ENCODE results near the gene ETV3. TPM values are rescaled to one million over a fixed set of nuclear protein-coding genes. Genes with fewer than 3 reads are reported as not detected.

ETV3 gene
- total RNA-seq, 2 donors from 2014 or later, result 23.4 to 33.3 TPM

- Histone ChIP-seq H3K27ac (no peak overlapping the region), H3K4me3 (no peak overlapping the region), H3K36me3 (no peaks in the 10 kb centered on the region), H3K27me3 (replicated peaks; ENCODE audit: insufficient read depth) (no peaks in the 10 kb centered on the region), H3K9me3 (no peaks in the 10 kb centered on the region), H3K4me1 (replicated peaks) (no peaks in the 10 kb centered on the region)
- 87% methylated on average over 9 of the region's 9 CpGs for WGBS
- no peak for DNase-seq (ENCODE audit: low spot score)
- TF ChIP-seq POLR2A (IDR thresholded peaks at IDR 0.05) (no peak), CTCF (IDR thresholded peaks at IDR 0.05) (no peak), POLR2AphosphoS5 (IDR thresholded peaks at IDR 0.05) (no peak)
- intact Hi-C loops (cut with DNase I), result no loop called here
Measured at GRCh38 chr1:157119008-157119407, 19.2 kb downstream of the ETV3 start.

GRCh38 chr1:157117527-157118057 lies 20.6 kb downstream of the ETV3 start:
- no peak for DNase-seq (ENCODE audit: low spot score)
- no peaks in the 10 kb centered on the region for H3K9me3 ChIP-seq

GRCh38 chr1:157116737-157117103 lies 21.5 kb downstream of the ETV3 start:
- Histone ChIP-seq H3K4me1 (replicated peaks) (no peaks in the 10 kb centered on the region), H3K36me3 (no peaks in the 10 kb centered on the region), H3K27me3 (replicated peaks; ENCODE audit: insufficient read depth) (no peaks in the 10 kb centered on the region), H3K27ac (no peak overlapping the region), H3K9me3 (no peaks in the 10 kb centered on the region), H3K4me3 (no peak overlapping the region)
- intact Hi-C loops (cut with DNase I), result no loop called here
- no peak for DNase-seq (ENCODE audit: low spot score)
- TF ChIP-seq CTCF (IDR thresholded peaks at IDR 0.05) (no peak), POLR2AphosphoS5 (IDR thresholded peaks at IDR 0.05) (no peak), POLR2A (IDR thresholded peaks at IDR 0.05) (no peak)

More at GRCh38 chr1:157117527-157118057, 20.6 kb downstream of the ETV3 start:
- no peak for TF ChIP-seq CTCF (IDR thresholded peaks at IDR 0.05)
- no peak for TF ChIP-seq POLR2AphosphoS5 (IDR thresholded peaks at IDR 0.05)
- intact Hi-C loops (cut with DNase I), result no loop called here
- no peak overlapping the region for H3K27ac ChIP-seq
- 51% methylated on average over 4 of the region's 4 CpGs for whole genome bisulfite sequencing
- no peaks in the 10 kb centered on the region for H3K27me3 ChIP-seq (replicated peaks; ENCODE audit: insufficient read depth)
- H3K4me1 ChIP-seq (replicated peaks), result no peaks in the 10 kb centered on the region
- no peaks in the 10 kb centered on the region for H3K36me3 ChIP-seq
- H3K4me3 ChIP-seq, result no peak overlapping the region

- H3K9me3 ChIP-seq, result no peaks in the 10 kb centered on the region
- no peak overlapping the region for H3K27ac ChIP-seq
- no peak for DNase-seq (ENCODE audit: low spot score)
- no peaks in the 10 kb centered on the region for H3K4me1 ChIP-seq (replicated peaks)
- 72% methylated on average over 16 of the region's 16 CpGs for WGBS
- no peak overlapping the region for H3K4me3 ChIP-seq
- H3K27me3 ChIP-seq (replicated peaks; ENCODE audit: insufficient read depth), result no peaks in the 10 kb centered on the region
- TF ChIP-seq POLR2AphosphoS5 (IDR thresholded peaks at IDR 0.05), result no peak
- TF ChIP-seq POLR2A (IDR thresholded peaks at IDR 0.05), result no peak
- no peak for TF ChIP-seq CTCF (IDR thresholded peaks at IDR 0.05)
- intact Hi-C loops (cut with DNase I), result no loop called here
- H3K36me3 ChIP-seq, result no peaks in the 10 kb centered on the region
Measured at GRCh38 chr1:157115851-157116736, 22.1 kb downstream of the ETV3 start.

- TF ChIP-seq CTCF (IDR thresholded peaks at IDR 0.05) (no peak), POLR2A (IDR thresholded peaks at IDR 0.05) (no peak), POLR2AphosphoS5 (IDR thresholded peaks at IDR 0.05) (no peak)
- H3K36me3 ChIP-seq, result no peaks in the 10 kb centered on the region
- H3K4me1 ChIP-seq (replicated peaks), result no peaks in the 10 kb centered on the region
- H3K27ac ChIP-seq, result no peak overlapping the region
- 75% methylated on average over 3 of the region's 3 CpGs for WGBS
- no peaks in the 10 kb centered on the region for H3K9me3 ChIP-seq
- H3K27me3 ChIP-seq (replicated peaks; ENCODE audit: insufficient read depth), result no peaks in the 10 kb centered on the region
- intact Hi-C loops (cut with DNase I), result no loop called here
- H3K4me3 ChIP-seq, result no peak overlapping the region
- DNase-seq (ENCODE audit: low spot score), result no peak
Measured at GRCh38 chr1:157115429-157115838, 22.8 kb downstream of the ETV3 start.

Data from prostate gland (tissue), 2 donors.